ENCODE results near the gene PRDX2. TPM values are rescaled to one million over a fixed set of nuclear protein-coding genes. Genes with fewer than 3 reads are reported as not detected.

Gene PRDX2
- total RNA-seq, 2 experiments from 2014 or later = 261 to 325 TPM

GRCh38 chr19:12838886-12839756 is 37.5 kb upstream of the PRDX2 start:
- Mint-ChIP-seq H3K27me3 (peaks cover 69% of the 10 kb centered on the region), H3K4me3 (peak overlapping the region; percentile 57), H3K9me3 (ENCODE audit: low read depth) (no peaks in the 10 kb centered on the region), H3K36me3 (ENCODE audit: low read depth) (no peaks in the 10 kb centered on the region), H3K4me1 (peaks cover 33% of the 10 kb centered on the region), H3K27ac (no peak overlapping the region)
- POLR2A ChIA-PET = no interaction called here
- intact Hi-C loops (cut with DNase I, micrococcal nuclease) = loop anchor here in 1 of 2 experiments (2.0 kb wide), 1 partner anchor 64 kb away; the partner anchor contains the start of gene HOOK2
- peak; percentile 59 for DNase-seq
- ATAC-seq = peak; percentile 45
- CTCF ChIA-PET = interaction anchor here (0.6 to 1.3 kb wide), 3 partner anchors 9 to 356 kb away, joined by 3 to 6 read pairs (median 4); no protein-coding TSS in a partner anchor

GRCh38 chr19:12838182-12838885 is 36.7 kb upstream of the PRDX2 start, which contains the start of gene MAST1:
Gene MAST1, plus strand, starts transcription at chr19:12838515. Its CDS starts 58 bp downstream, at chr19:12838573.
- CTCF ChIA-PET = interaction anchor here (0.6 to 1.8 kb wide), 5 partner anchors 9 to 355 kb away, joined by 3 to 17 read pairs (median 6); no protein-coding TSS in a partner anchor
- peak within 1 kb of the TSS; percentile 57 for H3K4me3 Mint-ChIP-seq
- ATAC-seq = peak; percentile 61
- H3K27ac Mint-ChIP-seq = no peak within 1 kb of the TSS
- POLR2A ChIA-PET = no interaction called here
- intact Hi-C loops (cut with DNase I, micrococcal nuclease) = loop anchor here in 1 of 2 experiments (2.0 kb wide), 1 partner anchor 64 kb away; the partner anchor contains the start of gene HOOK2
- DNase-seq = peak; percentile 82
- peaks cover 70% of the 10 kb centered on the region for H3K27me3 Mint-ChIP-seq
- H3K9me3 Mint-ChIP-seq (ENCODE audit: low read depth) = no peaks in the 10 kb centered on the region
- H3K36me3 Mint-ChIP-seq (ENCODE audit: low read depth) = no peaks in the 10 kb centered on the region
- peaks cover 35% of the 10 kb centered on the region for H3K4me1 Mint-ChIP-seq

GRCh38 chr19:12837225-12837624 is 35.6 kb upstream of the PRDX2 start:
- peak; percentile 43 for DNase-seq
- POLR2A ChIA-PET = interaction anchor here (0.6 kb wide), 1 partner anchor 45 kb away, joined by 3 read pairs; no protein-coding TSS in a partner anchor
- CTCF ChIA-PET = interaction anchor here (0.5 to 1.8 kb wide), 9 partner anchors 9 to 342 kb away, joined by 3 to 17 read pairs (median 4); no protein-coding TSS in a partner anchor
- no peak overlapping the region for H3K4me3 Mint-ChIP-seq
- H3K27me3 Mint-ChIP-seq = peaks cover 71% of the 10 kb centered on the region
- no peaks in the 10 kb centered on the region for H3K36me3 Mint-ChIP-seq (ENCODE audit: low read depth)
- intact Hi-C loops (cut with DNase I, micrococcal nuclease) = no loop called here
- H3K27ac Mint-ChIP-seq = no peak overlapping the region
- peaks cover 41% of the 10 kb centered on the region for H3K4me1 Mint-ChIP-seq
- H3K9me3 Mint-ChIP-seq (ENCODE audit: low read depth) = no peaks in the 10 kb centered on the region
- ATAC-seq = no peak

GRCh38 chr19:12836529-12836863 is 34.9 kb upstream of the PRDX2 start:
- ChIA-PET CTCF (interaction anchor here (0.8 to 1.8 kb wide), 5 partner anchors 8 to 71 kb away, joined by 3 to 17 read pairs (median 4); no protein-coding TSS in a partner anchor), POLR2A (interaction anchor here (0.6 kb wide), 1 partner anchor 45 kb away, joined by 3 read pairs; no protein-coding TSS in a partner anchor)
- H3K36me3 Mint-ChIP-seq (ENCODE audit: low read depth) = no peaks in the 10 kb centered on the region
- intact Hi-C loops (cut with DNase I, micrococcal nuclease) = no loop called here
- no peak for ATAC-seq
- H3K27me3 Mint-ChIP-seq = peaks cover 72% of the 10 kb centered on the region
- H3K27ac Mint-ChIP-seq = no peak overlapping the region
- no peak overlapping the region for H3K4me3 Mint-ChIP-seq
- no peak for DNase-seq
- peaks cover 42% of the 10 kb centered on the region for H3K4me1 Mint-ChIP-seq
- H3K9me3 Mint-ChIP-seq (ENCODE audit: low read depth) = no peaks in the 10 kb centered on the region

GRCh38 chr19:12834976-12835757 is 33.6 kb upstream of the PRDX2 start:
- no peak for ATAC-seq
- DNase-seq = peak; percentile 64
- Mint-ChIP-seq H3K4me3 (no peak overlapping the region), H3K27ac (no peak overlapping the region), H3K9me3 (ENCODE audit: low read depth) (no peaks in the 10 kb centered on the region), H3K4me1 (peaks cover 31% of the 10 kb centered on the region), H3K27me3 (peaks cover 70% of the 10 kb centered on the region), H3K36me3 (ENCODE audit: low read depth) (no peaks in the 10 kb centered on the region)
- ChIA-PET POLR2A (no interaction called here), CTCF (interaction anchor here (0.7 to 1.6 kb wide), 7 partner anchors 12 to 550 kb away, joined by 3 to 4 read pairs (median 3); partner anchors contain the start of gene SYCE2)
- intact Hi-C loops (cut with DNase I, micrococcal nuclease) = loop anchor here in 1 of 2 experiments (2.0 kb wide), 1 partner anchor 264 kb away; no protein-coding TSS in a partner anchor

GRCh38 chr19:12834566-12834943 is 33.0 kb upstream of the PRDX2 start, which contains the start of gene RTBDN:
Gene RTBDN, minus strand, starts transcription at chr19:12834579. Its CDS starts 4,600 bp downstream, at chr19:12829979.
- ChIA-PET CTCF (interaction anchor here (0.6 to 1.6 kb wide), 6 partner anchors 12 to 551 kb away, joined by 3 to 4 read pairs (median 4); partner anchors contain the start of gene SYCE2), POLR2A (no interaction called here)
- no peak within 1 kb of the TSS for H3K4me3 Mint-ChIP-seq
- peaks cover 70% of the 10 kb centered on the region for H3K27me3 Mint-ChIP-seq
- no peak for ATAC-seq
- no peaks in the 10 kb centered on the region for H3K36me3 Mint-ChIP-seq (ENCODE audit: low read depth)
- H3K4me1 Mint-ChIP-seq = peaks cover 30% of the 10 kb centered on the region
- H3K27ac Mint-ChIP-seq = no peak within 1 kb of the TSS
- H3K9me3 Mint-ChIP-seq (ENCODE audit: low read depth) = no peaks in the 10 kb centered on the region
- intact Hi-C loops (cut with DNase I, micrococcal nuclease) = loop anchor here in 1 of 2 experiments (2.0 kb wide), 1 partner anchor 264 kb away; no protein-coding TSS in a partner anchor
- DNase-seq = peak; percentile 30

- ChIA-PET POLR2A (no interaction called here), CTCF (interaction anchor here (0.6 to 1.6 kb wide), 6 partner anchors 13 to 551 kb away, joined by 3 to 4 read pairs (median 4); partner anchors contain the start of gene SYCE2)
- H3K36me3 Mint-ChIP-seq (ENCODE audit: low read depth) = no peaks in the 10 kb centered on the region
- DNase-seq (peak; percentile 71), ATAC-seq (peak; percentile 15)
- H3K4me1 Mint-ChIP-seq = peaks cover 24% of the 10 kb centered on the region
- no peaks in the 10 kb centered on the region for H3K9me3 Mint-ChIP-seq (ENCODE audit: low read depth)
- intact Hi-C loops (cut with DNase I, micrococcal nuclease) = loop anchor here in 1 of 2 experiments (2.0 kb wide), 1 partner anchor 265 kb away; no protein-coding TSS in a partner anchor
- peaks cover 66% of the 10 kb centered on the region for H3K27me3 Mint-ChIP-seq
- no peak overlapping the region for H3K27ac Mint-ChIP-seq
- H3K4me3 Mint-ChIP-seq = no peak overlapping the region
Measured at GRCh38 chr19:12833738-12834565, 32.4 kb upstream of the PRDX2 start.

- Mint-ChIP-seq H3K27ac (no peak overlapping the region), H3K4me3 (peak overlapping the region; percentile 38), H3K4me1 (peaks cover 23% of the 10 kb centered on the region), H3K36me3 (ENCODE audit: low read depth) (no peaks in the 10 kb centered on the region), H3K27me3 (peaks cover 68% of the 10 kb centered on the region), H3K9me3 (ENCODE audit: low read depth) (no peaks in the 10 kb centered on the region)
- intact Hi-C loops (cut with DNase I, micrococcal nuclease) = no loop called here
- no peak for ATAC-seq
- no peak for DNase-seq
- ChIA-PET CTCF (interaction anchor here (1.4 to 1.5 kb wide), 2 partner anchors 14 to 67 kb away, joined by 4 read pairs; no protein-coding TSS in a partner anchor), POLR2A (no interaction called here)
Measured at GRCh38 chr19:12833418-12833737, 31.8 kb upstream of the PRDX2 start.

- ChIA-PET CTCF (interaction anchor here (1.0 to 2.7 kb wide), 6 partner anchors 9 to 73 kb away, joined by 3 to 13 read pairs (median 4); partner anchors contain the start of gene GCDH), POLR2A (interaction anchor here (0.6 kb wide), 1 partner anchor 22 kb away, joined by 5 read pairs; the partner anchor contains the start of gene RNASEH2A)
- no peaks in the 10 kb centered on the region for H3K36me3 Mint-ChIP-seq (ENCODE audit: low read depth)
- ATAC-seq (peak; percentile 69), DNase-seq (peak; percentile 71)
- no peaks in the 10 kb centered on the region for H3K9me3 Mint-ChIP-seq (ENCODE audit: low read depth)
- intact Hi-C loops (cut with DNase I, micrococcal nuclease) = loop anchor here in 1 of 2 experiments (10.0 kb wide), 1 partner anchor 254 kb away; no protein-coding TSS in a partner anchor
- no peak overlapping the region for H3K4me3 Mint-ChIP-seq
- peaks cover 56% of the 10 kb centered on the region for H3K27me3 Mint-ChIP-seq
- H3K27ac Mint-ChIP-seq = no peak overlapping the region
- H3K4me1 Mint-ChIP-seq = peaks cover 19% of the 10 kb centered on the region
Measured at GRCh38 chr19:12828494-12828893, 26.9 kb upstream of the PRDX2 start.

All from activated CD4-positive, alpha-beta T cell treated with anti-CD3 and anti-CD28 coated beads for 36 hours (primary cell).